HUES48 (cell line): ENCODE data around the gene PDE4D.
A peak's percentile ranks its signal among the peaks of the same experiment; 100 is the strongest.
"Not testable (repeated sequence)": the region's sequence is repeated elsewhere in the genome, so short reads cannot be mapped to it uniquely, and the experiment has no call there.

Experiments used
- H3K27ac ChIP-seq: one replicate; pipeline ENCODE4 v1.7.0; 2013; ENCODE audit warnings: low read depth, low read length, inconsistent platforms
- H3K27me3 ChIP-seq: 2 replicates; pipeline ENCODE4 v1.6.1; 2013; ENCODE audit warnings: mild to moderate bottlenecking, low read length; ENCODE audit not compliant: control insufficient read depth, insufficient read depth
- H3K36me3 ChIP-seq: 2 replicates; pipeline ENCODE4 v1.6.1; 2013; ENCODE audit warnings: low read length; ENCODE audit not compliant: control insufficient read depth, insufficient read depth
- H3K4me1 ChIP-seq: 2 replicates; pipeline ENCODE4 v1.6.1; 2013; ENCODE audit warnings: mild to moderate bottlenecking, low read length; ENCODE audit not compliant: control insufficient read depth, insufficient read depth
- H3K4me3 ChIP-seq: 2 replicates; pipeline ENCODE4 v1.5.1; 2013; ENCODE audit warnings: mild to moderate bottlenecking, low read depth, low read length
- H3K9ac ChIP-seq: 2 replicates; pipeline ENCODE4 v1.6.1; 2013; ENCODE audit warnings: mild to moderate bottlenecking, low read depth, low read length, moderate library complexity
- H3K9me3 ChIP-seq: 2 replicates; pipeline ENCODE4 v1.6.1; 2013; ENCODE audit warnings: low read length; ENCODE audit not compliant: control insufficient read depth, insufficient read depth

The PDE4D gene

DNA sequence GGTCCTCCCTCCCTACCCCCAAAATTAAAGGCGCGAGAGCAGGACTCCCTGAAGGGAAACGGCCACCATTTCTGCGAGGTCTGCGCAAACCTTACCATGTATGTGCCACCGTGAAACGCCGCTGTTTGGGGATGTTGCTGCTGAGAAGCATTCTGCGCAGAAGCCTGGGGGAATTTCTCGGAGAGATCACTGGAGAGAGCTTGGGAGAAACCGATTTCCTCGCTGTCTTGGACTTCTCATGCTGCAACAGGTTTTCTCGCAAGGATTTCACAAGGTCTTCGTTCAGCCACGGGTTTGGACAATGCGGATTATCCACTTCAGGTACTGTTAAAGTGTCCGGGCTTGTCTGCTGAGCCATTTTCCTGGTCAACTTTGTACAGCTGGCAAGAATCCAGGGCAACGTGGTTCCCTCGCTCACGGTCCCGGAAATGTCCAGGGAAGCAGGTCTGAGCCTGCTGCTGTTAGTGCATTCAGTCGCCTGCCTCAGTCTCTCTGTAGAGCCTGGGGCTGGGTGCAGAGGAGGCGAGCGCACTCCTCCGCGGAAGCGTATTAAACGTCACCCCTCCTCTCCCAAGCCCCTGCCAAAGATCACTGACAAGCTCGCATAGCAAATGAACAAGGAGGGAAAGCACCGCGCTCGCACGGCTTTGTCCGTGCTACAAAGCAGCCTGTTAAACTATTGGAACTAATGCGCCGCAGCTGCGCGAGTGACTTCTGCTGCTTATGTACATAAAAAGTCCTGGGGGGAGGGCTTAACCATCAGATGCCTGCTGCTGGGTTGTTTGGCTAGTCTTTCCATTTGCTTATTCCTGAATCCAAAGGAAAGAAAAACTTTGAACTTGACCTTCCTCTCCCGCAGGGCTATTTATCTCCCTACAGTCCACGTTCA is 125.1 kb downstream of the PDE4D start:
- Histone ChIP-seq H3K9ac (peak overlapping the region; percentile 53), H3K27me3 (peaks cover 32% of the 10 kb centered on the region), H3K27ac (no peak overlapping the region), H3K36me3 (no peaks in the 10 kb centered on the region), H3K9me3 (no peaks in the 10 kb centered on the region), H3K4me3 (peak overlapping the region; percentile 75), H3K4me1 (peaks cover 23% of the 10 kb centered on the region)

DNA sequence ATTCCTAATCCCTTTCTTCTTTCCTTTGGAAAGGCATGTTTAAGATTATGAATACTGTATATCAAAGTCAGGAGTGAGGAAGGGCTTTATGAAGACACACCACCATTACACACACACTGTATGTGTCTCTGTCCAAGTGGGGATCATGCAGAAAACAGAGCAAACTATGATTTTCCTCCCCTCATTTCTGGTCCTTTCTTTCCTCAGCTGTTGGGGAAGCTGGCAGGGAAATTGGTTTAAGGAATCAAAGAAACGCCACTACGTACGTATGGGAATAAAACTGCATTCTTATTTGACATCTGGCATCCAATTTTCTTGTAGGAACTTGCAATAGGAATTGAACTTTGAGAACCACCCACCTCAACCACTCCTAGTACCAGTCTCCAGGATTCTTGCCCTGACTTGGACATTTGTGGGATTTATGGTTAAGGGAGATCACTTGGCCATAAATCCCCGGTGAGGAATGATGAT is 125.8 kb downstream of the PDE4D start:
- Histone ChIP-seq H3K36me3 (no peaks in the 10 kb centered on the region), H3K4me1 (peaks cover 23% of the 10 kb centered on the region), H3K4me3 (peak overlapping the region; percentile 75), H3K27me3 (peaks cover 32% of the 10 kb centered on the region), H3K27ac (no peak overlapping the region), H3K9me3 (no peaks in the 10 kb centered on the region), H3K9ac (peak overlapping the region; percentile 53; the same call in 1 of the 2 replicates)

DNA sequence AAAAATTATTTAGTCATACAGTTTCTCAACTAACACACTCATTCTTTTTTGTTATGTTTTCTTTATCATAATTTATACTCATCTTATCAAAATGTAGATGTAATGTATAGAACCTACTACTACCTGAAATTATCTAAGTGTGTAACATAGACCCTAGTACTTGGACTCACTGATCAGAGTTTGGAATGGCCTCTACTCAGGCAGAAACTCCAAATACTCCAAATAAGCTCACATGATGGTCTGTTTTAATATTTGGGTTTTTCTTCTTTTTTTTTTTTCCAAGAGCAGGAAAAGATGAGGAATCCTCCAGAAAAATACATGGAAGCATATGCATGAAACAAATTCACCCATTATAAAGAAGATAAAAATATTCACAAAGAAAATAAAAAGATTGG is 126.3 kb downstream of the PDE4D start:
- Histone ChIP-seq H3K4me3 (peak overlapping the region; percentile 75), H3K36me3 (no peaks in the 10 kb centered on the region), H3K9me3 (no peaks in the 10 kb centered on the region), H3K27me3 (peaks cover 32% of the 10 kb centered on the region), H3K4me1 (peaks cover 23% of the 10 kb centered on the region), H3K27ac (no peak overlapping the region), H3K9ac (no peak overlapping the region)

DNA sequence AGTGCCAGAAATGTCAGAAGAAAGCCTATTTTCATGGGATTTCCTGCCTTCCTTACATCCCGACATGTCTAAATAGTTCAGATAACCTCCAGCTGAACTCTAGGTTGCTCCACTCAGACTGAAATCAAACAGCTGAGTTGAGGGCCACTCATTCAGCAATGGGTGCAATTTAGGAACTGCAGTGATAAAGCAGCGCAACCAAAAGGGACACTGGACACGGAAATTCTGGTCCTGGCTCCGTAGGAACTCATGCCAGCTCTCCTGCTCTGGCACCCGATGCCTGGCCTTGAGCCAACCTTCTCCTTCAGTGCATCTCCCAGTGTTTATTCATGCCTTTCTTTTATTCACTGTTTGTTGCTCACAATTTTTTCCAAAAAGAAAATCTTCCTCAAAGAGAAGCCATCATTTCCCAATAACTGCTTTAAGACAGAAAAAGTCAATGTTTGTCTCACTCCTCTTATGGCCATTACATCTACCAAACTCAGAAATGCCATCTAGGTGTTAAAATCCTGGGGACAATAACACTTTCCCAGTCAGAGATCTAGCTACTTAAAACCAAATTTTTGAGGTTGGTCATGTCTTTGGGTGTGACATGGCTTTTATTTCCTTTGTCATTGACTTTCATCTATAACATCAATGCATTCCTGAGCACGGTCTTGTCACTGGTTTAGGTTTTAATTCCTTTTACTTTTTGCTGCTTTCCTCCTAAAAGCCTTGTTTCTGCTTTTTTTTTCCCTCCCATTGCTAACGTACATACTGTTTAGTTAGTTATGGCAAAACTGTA is 126.9 kb downstream of the PDE4D start:
- Histone ChIP-seq H3K36me3 (no peaks in the 10 kb centered on the region), H3K4me3 (no peak overlapping the region), H3K27me3 (peaks cover 32% of the 10 kb centered on the region), H3K27ac (no peak overlapping the region), H3K9me3 (no peaks in the 10 kb centered on the region), H3K4me1 (peaks cover 23% of the 10 kb centered on the region), H3K9ac (no peak overlapping the region)

DNA sequence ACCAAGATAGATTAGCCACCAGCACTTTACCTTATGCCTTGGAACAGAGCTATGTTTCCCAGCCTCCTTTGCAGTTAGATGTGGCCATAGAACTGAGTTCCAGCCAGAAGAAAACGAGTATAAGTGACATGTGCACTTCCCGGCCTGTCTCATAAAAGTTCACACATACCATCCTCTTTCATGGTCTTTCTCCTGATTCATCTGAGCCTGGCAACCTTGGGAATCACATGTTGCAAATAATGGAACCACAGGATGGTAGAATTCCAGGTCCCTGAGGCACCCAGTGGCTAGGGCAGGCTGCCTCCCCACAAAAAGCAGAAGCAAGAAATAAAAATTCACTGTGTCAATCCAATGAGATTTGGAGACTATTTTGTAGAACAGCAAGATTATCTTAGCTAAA is 128.1 kb downstream of the PDE4D start:
- H3K27me3 ChIP-seq, result peaks cover 32% of the 10 kb centered on the region
- no peaks in the 10 kb centered on the region for H3K36me3 ChIP-seq
- H3K9me3 ChIP-seq, result no peaks in the 10 kb centered on the region
- H3K27ac ChIP-seq, result no peak overlapping the region
- peaks cover 23% of the 10 kb centered on the region for H3K4me1 ChIP-seq
- no peak overlapping the region for H3K4me3 ChIP-seq
- no peak overlapping the region for H3K9ac ChIP-seq

DNA sequence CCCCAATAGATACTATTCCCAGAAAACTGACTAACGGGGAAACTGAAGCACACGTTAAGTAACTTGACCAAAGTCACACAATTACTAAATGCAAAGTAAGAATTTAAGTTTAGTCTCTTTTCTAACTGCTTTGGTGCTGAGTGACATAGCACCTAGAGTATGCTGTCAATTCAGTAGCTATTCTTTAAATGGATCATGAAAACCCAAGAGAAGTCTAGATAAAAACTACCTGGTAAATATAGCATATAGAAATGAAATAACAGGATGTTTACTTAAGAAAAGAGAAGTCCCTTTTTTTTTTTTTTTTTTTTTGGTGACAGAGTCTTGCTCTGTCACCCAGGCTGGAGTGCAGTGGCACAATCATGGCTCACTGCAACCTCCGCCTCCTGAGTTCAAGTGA is 129.2 kb downstream of the PDE4D start:
- H3K9me3 ChIP-seq, result no peaks in the 10 kb centered on the region
- no peak overlapping the region for H3K9ac ChIP-seq
- no peak overlapping the region for H3K27ac ChIP-seq
- peaks cover 19% of the 10 kb centered on the region for H3K4me1 ChIP-seq
- H3K36me3 ChIP-seq, result no peaks in the 10 kb centered on the region
- peaks cover 29% of the 10 kb centered on the region for H3K27me3 ChIP-seq
- H3K4me3 ChIP-seq, result no peak overlapping the region

DNA sequence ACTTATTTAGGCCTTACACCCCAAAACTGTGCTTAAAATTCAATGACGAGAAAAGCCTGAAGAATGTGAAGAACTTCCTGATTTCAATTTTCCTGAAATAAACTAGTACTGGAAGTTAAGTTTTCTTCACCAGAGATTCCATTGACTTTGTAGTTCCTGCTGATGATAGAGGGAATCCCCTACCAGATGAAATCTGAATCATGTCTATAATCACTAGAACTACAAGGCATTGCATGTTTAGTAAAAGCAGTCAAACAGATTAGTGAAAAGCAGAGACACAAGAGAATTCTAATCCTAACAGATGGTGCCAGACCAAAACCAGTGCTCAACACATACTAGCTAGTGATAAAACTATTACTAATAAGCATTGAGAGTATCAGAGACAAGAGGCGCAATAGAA is 130.0 kb downstream of the PDE4D start:
- Histone ChIP-seq H3K4me1 (peaks cover 13% of the 10 kb centered on the region), H3K9me3 (no peaks in the 10 kb centered on the region), H3K9ac (no peak overlapping the region), H3K36me3 (no peaks in the 10 kb centered on the region), H3K27ac (no peak overlapping the region), H3K27me3 (peaks cover 20% of the 10 kb centered on the region), H3K4me3 (no peak overlapping the region)

DNA sequence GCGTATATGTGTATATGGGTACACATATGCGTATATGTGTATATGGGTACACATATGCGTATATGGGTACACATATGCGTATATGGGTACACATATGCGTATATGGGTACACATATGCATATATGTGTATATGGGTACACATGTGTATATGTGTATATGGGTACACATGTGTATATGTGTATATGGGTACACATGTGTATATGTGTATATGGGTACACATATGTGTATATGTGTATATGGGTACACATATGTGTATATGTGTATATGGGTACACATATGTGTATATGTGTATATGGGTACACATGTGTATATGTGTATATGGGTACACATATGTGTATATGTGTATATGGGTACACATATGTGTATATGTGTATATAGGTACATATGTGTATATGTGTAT is 131.3 kb downstream of the PDE4D start:
- not testable (repeated sequence) for H3K27ac ChIP-seq, H3K9ac ChIP-seq, H3K36me3 ChIP-seq, H3K27me3 ChIP-seq, H3K9me3 ChIP-seq, H3K4me3 ChIP-seq, H3K4me1 ChIP-seq

DNA sequence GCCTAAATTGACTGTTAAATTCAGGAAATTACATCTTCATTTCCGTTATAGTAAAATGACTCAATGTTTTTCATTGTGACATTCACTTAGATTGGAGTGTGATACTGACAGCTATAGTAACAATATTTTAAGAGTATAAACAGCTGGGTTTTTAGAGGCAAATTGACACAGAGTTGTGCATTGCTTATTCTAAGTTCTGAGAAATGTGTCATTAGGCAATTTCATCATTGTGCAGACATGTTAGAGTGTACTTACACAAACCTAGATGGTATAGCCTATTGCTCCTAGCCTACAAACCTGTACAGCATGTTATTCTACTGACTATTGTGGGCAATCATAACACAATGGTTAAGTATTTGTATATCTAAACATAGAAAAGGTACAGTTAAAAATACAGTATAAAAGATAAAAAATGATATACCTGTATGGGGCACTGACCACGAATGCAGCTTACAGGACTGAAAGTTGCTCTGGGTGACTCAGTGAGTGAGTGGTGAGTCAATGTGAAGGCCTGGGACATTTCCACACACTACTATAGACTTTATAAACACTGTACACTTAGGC is 132.7 kb downstream of the PDE4D start:
- H3K9me3 ChIP-seq, result no peaks in the 10 kb centered on the region
- no peak overlapping the region for H3K9ac ChIP-seq
- H3K4me1 ChIP-seq, result 0 out of 2 replicates have a peak, but pooled peaks cover 6% of the 10 kb centered on the region
- no peaks in the 10 kb centered on the region for H3K27me3 ChIP-seq
- no peak overlapping the region for H3K4me3 ChIP-seq
- H3K27ac ChIP-seq, result no peak overlapping the region
- no peaks in the 10 kb centered on the region for H3K36me3 ChIP-seq

DNA sequence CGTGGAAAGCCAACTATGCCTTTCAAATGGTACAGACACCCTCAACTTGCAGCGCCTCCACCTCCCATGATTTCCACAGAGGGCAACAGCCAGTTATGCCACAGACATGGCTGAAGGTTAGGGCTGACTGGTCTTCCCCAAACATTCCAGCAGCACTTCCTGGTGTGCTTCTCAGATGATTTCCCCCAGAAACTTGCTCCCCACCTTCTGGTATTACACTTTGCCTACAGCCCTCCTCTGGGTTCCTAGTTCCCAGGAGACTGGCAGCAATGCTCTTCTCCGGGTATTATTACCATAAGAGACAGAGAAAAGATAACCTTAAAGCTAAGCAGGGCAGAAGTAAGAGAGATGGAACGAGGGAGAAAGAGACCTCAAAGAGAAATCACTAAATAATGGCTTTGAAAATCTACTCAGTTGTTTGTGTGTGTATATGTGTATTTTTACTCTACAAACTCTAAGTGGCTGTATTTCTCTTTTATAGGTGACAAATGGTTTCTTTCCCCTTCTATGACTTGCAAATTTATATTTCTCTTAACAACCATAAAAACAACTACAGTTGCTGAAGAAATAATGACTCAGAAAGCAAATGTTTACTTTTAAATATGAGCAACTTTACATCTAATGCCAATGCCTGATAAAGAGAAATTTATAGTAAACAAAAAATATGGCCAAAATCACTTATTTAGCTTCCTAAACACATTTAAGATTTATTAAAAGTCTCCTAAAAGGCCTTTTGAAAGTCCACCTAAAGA is 133.8 kb downstream of the PDE4D start:
- no peak overlapping the region for H3K27ac ChIP-seq
- no peaks in the 10 kb centered on the region for H3K9me3 ChIP-seq
- no peaks in the 10 kb centered on the region for H3K27me3 ChIP-seq
- no peak overlapping the region for H3K4me3 ChIP-seq
- H3K4me1 ChIP-seq, result 0 out of 2 replicates have a peak, but pooled peaks cover 6% of the 10 kb centered on the region
- no peaks in the 10 kb centered on the region for H3K36me3 ChIP-seq
- H3K9ac ChIP-seq, result no peak overlapping the region
